Ishikawa (cell line): ENCODE results near the gene SAMD1.

Experiments
- CEBPB ChIP-seq: IDR thresholded peaks from 2 replicates; pipeline ENCODE4 v1.6.1; 2012
- CREB1 ChIP-seq: IDR thresholded peaks from 2 replicates; pipeline ENCODE4 v1.6.1; 2012; ENCODE audit warnings: low read depth
- EGR1 ChIP-seq: IDR thresholded peaks from 2 replicates; pipeline ENCODE4 v1.6.1; 2012
- EP300 ChIP-seq: IDR thresholded peaks from 2 replicates; pipeline ENCODE4 v1.6.1; 2012; ENCODE audit warnings: borderline replicate concordance
- FOXM1 ChIP-seq: IDR thresholded peaks from 2 replicates; pipeline ENCODE4 v1.6.1; 2012; ENCODE audit warnings: low read depth, borderline replicate concordance
- NFIC ChIP-seq: IDR thresholded peaks from 2 replicates; pipeline ENCODE4 v1.6.1; 2012
- RAD21 ChIP-seq: IDR thresholded peaks from 2 replicates; pipeline ENCODE4 v1.6.1; 2012; ENCODE audit warnings: low read depth
- REST ChIP-seq: IDR thresholded peaks from 2 replicates; pipeline ENCODE4 v1.6.1; 2012; ENCODE audit warnings: low read depth, mild to moderate bottlenecking
- TAF1 ChIP-seq: IDR thresholded peaks from 2 replicates; pipeline ENCODE4 v1.6.1; 2012; ENCODE audit warnings: low read depth, mild to moderate bottlenecking
- TCF12 ChIP-seq: IDR thresholded peaks from 2 replicates; pipeline ENCODE4 v1.6.1; 2012; ENCODE audit warnings: low read depth
- TEAD4 ChIP-seq: IDR thresholded peaks from 2 replicates; pipeline ENCODE4 v1.6.1; 2012
- USF1 ChIP-seq: IDR thresholded peaks from 2 replicates; pipeline ENCODE4 v1.6.1; 2012
- YY1 ChIP-seq: IDR thresholded peaks from 2 replicates; pipeline ENCODE4 v1.6.1; 2012; ENCODE audit warnings: low read depth
- ZBTB7A ChIP-seq: IDR thresholded peaks from 2 replicates; pipeline ENCODE4 v1.6.1; 2012; ENCODE audit warnings: low read depth
- TF ChIP-seq, protein P1 (sequence below): IDR thresholded peaks from 2 replicates; pipeline ENCODE4 v1.6.1; 2012

Gene SAMD1

GRCh38 chr19:14107581-14108461 lies 17.3 kb upstream of the SAMD1 start:
- TF ChIP-seq, protein P1, sequence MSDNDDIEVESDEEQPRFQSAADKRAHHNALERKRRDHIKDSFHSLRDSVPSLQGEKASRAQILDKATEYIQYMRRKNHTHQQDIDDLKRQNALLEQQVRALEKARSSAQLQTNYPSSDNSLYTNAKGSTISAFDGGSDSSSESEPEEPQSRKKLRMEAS, result no peak
- TF ChIP-seq TCF12 (no peak), ZBTB7A (no peak), NFIC (no peak), YY1 (no peak), CEBPB (no peak), RAD21 (no peak), USF1 (no peak), CREB1 (no peak), EGR1 (no peak), EP300 (no peak), TAF1 (no peak), TEAD4 (no peak), FOXM1 (no peak), REST (no peak)

DNA sequence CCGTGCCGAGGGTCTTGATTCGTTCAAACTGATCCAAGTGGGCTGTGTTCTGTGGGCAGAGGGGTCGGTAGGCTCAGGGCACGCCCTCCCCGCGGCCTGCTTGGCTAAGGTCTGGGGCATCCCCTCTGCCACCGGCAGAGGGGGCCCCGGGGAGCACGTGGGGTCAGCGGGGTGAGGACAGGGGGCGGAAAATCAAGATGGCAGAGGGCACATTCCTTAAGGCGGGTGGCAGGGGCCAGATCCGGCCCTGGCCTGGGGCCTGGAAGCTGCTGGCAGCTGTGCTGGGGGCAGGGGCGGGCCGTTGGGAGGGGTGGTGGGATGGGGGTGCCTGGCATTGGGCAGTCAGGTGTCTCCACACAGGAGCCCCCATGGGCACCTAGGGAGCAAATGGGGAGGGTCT lies 16.3 kb upstream of the SAMD1 start:
- TF ChIP-seq RAD21, result no peak
- TF ChIP-seq FOXM1, result no peak
- TF ChIP-seq NFIC, result no peak
- no peak for TF ChIP-seq USF1
- no peak for TF ChIP-seq REST
- no peak for TF ChIP-seq TEAD4
- TF ChIP-seq YY1, result no peak
- no peak for TF ChIP-seq TAF1
- no peak for TF ChIP-seq CEBPB
- no peak for TF ChIP-seq TCF12
- TF ChIP-seq, protein P1, result no peak
- no peak for TF ChIP-seq EP300
- TF ChIP-seq CREB1, result no peak

DNA sequence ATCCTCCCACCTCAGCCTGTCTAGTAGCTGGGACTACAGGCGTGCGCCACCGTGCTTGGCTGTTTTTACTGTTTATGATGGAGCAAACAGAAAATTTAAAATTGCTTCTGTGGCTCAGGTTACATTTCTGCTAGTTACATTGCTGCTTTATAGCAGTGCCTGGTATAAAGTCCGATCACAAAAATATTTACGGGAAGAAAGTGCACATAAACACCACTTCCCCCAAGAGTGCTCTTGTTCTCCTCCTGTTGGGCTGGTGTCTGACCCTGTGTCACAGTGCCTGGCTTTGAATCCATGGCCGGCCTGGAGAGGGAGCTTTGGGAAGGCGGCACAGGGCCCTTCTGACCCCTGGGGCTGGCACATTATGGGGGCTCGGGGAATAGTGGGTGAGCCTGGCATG lies 15.1 kb upstream of the SAMD1 start:
- no peak for TF ChIP-seq TAF1
- no peak for TF ChIP-seq FOXM1
- TF ChIP-seq TCF12, result no peak
- TF ChIP-seq RAD21, result no peak
- TF ChIP-seq, protein P1, result no peak
- no peak for TF ChIP-seq EP300
- no peak for TF ChIP-seq YY1
- no peak for TF ChIP-seq TEAD4
- TF ChIP-seq USF1, result no peak
- no peak for TF ChIP-seq REST

DNA sequence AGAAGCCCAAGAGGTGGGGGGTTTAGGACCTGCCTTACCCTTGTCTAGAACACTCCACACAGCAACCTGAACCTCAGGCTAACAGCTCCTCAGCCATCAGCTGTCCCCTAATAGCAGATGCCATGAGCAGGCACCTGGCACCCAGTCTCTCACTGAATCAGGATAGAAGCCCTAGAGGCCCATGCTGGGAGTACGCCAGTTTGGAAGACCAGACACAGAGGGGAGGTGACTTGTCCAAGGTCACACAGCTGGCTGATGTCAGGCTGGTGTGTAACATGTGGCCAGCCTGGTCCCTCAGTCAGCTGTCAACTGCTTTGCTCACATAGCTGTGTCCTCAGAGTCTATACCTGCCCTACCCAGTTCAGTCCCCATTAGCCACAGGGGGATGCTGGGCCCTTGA lies 12.8 kb upstream of the SAMD1 start:
- TF ChIP-seq CEBPB, result no peak
- TF ChIP-seq RAD21, result no peak
- no peak for TF ChIP-seq FOXM1
- no peak for TF ChIP-seq EGR1
- TF ChIP-seq TAF1, result no peak
- no peak for TF ChIP-seq ZBTB7A
- TF ChIP-seq NFIC, result no peak
- TF ChIP-seq CREB1, result no peak
- no peak for TF ChIP-seq TCF12
- no peak for TF ChIP-seq REST
- TF ChIP-seq, protein P1, result no peak
- TF ChIP-seq USF1, result no peak
- no peak for TF ChIP-seq TEAD4
- no peak for TF ChIP-seq EP300
- TF ChIP-seq YY1, result no peak
